GM19397 (cell line): ENCODE measurements around the gene CLIP3.
"Not testable (repeated sequence)": the region's sequence is repeated elsewhere in the genome, so short reads cannot be mapped to it uniquely, and the experiment has no call there.

Experiments used
- ATAC-seq: cut with Tn5 transposase; IDR thresholded peaks from one replicate; pipeline ENCODE4 v1.9.1; 2021; ENCODE audit warnings: mild to moderate bottlenecking, moderate library complexity; ENCODE audit not compliant: unreplicated experiment

The CLIP3 gene

GRCh38 chr19:36049080-36049698 lies 16.5 kb upstream of the CLIP3 start:
- ATAC-seq: no peak

GRCh38 chr19:36047835-36048234 lies 15.2 kb upstream of the CLIP3 start:
- no peak for ATAC-seq

GRCh38 chr19:36046443-36047050 lies 13.9 kb upstream of the CLIP3 start:
- ATAC-seq: no peak

- no peak for ATAC-seq
Measured at GRCh38 chr19:36043952-36044351, 11.3 kb upstream of the CLIP3 start.

- ATAC-seq: no peak
Measured at GRCh38 chr19:36041831-36042230, 9.2 kb upstream of the CLIP3 start.

- not testable (repeated sequence) for ATAC-seq
Measured at GRCh38 chr19:36041092-36041491, 8.4 kb upstream of the CLIP3 start.

- ATAC-seq: no peak
Measured at GRCh38 chr19:36040495-36040894, 7.8 kb upstream of the CLIP3 start.

GRCh38 chr19:36031308-36031707 lies 1.4 kb downstream of the CLIP3 start:
- ATAC-seq: no peak

GRCh38 chr19:36030264-36031148 lies 2.2 kb downstream of the CLIP3 start:
- no peak for ATAC-seq

- ATAC-seq: no peak
Measured at GRCh38 chr19:36028313-36029041, 4.2 kb downstream of the CLIP3 start.

GRCh38 chr19:36027696-36028095 lies 5.0 kb downstream of the CLIP3 start:
- no peak for ATAC-seq

GRCh38 chr19:36026091-36026876 lies 6.4 kb downstream of the CLIP3 start:
- no peak for ATAC-seq

- no peak for ATAC-seq
Measured at GRCh38 chr19:36025541-36025940, 7.1 kb downstream of the CLIP3 start.

GRCh38 chr19:36023432-36023831 lies 9.2 kb downstream of the CLIP3 start:
- no peak for ATAC-seq

- no peak for ATAC-seq
Measured at GRCh38 chr19:36019061-36019670, 13.5 kb downstream of the CLIP3 start.

- ATAC-seq: peak; percentile 97
Measured at GRCh38 chr19:36014012-36014924, 18.4 kb downstream of the CLIP3 start, which contains the start of gene ALKBH6. Gene ALKBH6, minus strand, starts transcription at chr19:36014213. Its CDS starts 816 bp downstream, at chr19:36013397.

- no peak for ATAC-seq
Measured at GRCh38 chr19:36013280-36014011, 19.2 kb downstream of the CLIP3 start.

- ATAC-seq: no peak
Measured at GRCh38 chr19:36010402-36010801, 22.3 kb downstream of the CLIP3 start.
